ENCODE results near the gene SACM1L.
"Not testable (repeated sequence)": the region's sequence is repeated elsewhere in the genome, so short reads cannot be mapped to it uniquely, and the experiment has no call there.

SACM1L gene

GRCh38 chr3:45692866-45693265, 3.7 kb downstream of the SACM1L start:
- Histone ChIP-seq H3K4me1 (ENCODE audit: control insufficient read depth, insufficient read depth, low read length) (peaks cover 28% of the 10 kb centered on the region), H3K4me3 (ENCODE audit: low read depth, low read length) (no peak overlapping the region), H3K36me3 (ENCODE audit: control insufficient read depth, insufficient read depth, low read length) (peaks cover 30% of the 10 kb centered on the region), H3K9me3 (ENCODE audit: control insufficient read depth, insufficient read depth, low read length) (no peaks in the 10 kb centered on the region), H3K9ac (ENCODE audit: low read depth, low read length) (no peak overlapping the region), H3K27me3 (ENCODE audit: control insufficient read depth, insufficient read depth, low read length) (no peaks in the 10 kb centered on the region), H3K27ac (ENCODE audit: low read depth, low read length) (no peak overlapping the region)

GRCh38 chr3:45693941-45694521, 4.8 kb downstream of the SACM1L start:
- Histone ChIP-seq H3K27ac (ENCODE audit: low read depth, low read length) (no peak overlapping the region), H3K36me3 (ENCODE audit: control insufficient read depth, insufficient read depth, low read length) (peaks cover 30% of the 10 kb centered on the region), H3K9ac (ENCODE audit: low read depth, low read length) (no peak overlapping the region), H3K27me3 (ENCODE audit: control insufficient read depth, insufficient read depth, low read length) (no peaks in the 10 kb centered on the region), H3K4me3 (ENCODE audit: low read depth, low read length) (no peak overlapping the region), H3K4me1 (ENCODE audit: control insufficient read depth, insufficient read depth, low read length) (peaks cover 33% of the 10 kb centered on the region), H3K9me3 (ENCODE audit: control insufficient read depth, insufficient read depth, low read length) (no peaks in the 10 kb centered on the region)

GRCh38 chr3:45695166-45695565, 6.0 kb downstream of the SACM1L start:
- H3K27me3 ChIP-seq (ENCODE audit: control insufficient read depth, insufficient read depth, low read length); H3K4me3 ChIP-seq (ENCODE audit: low read depth, low read length); H3K27ac ChIP-seq (ENCODE audit: low read depth, low read length); H3K9me3 ChIP-seq (ENCODE audit: control insufficient read depth, insufficient read depth, low read length); H3K9ac ChIP-seq (ENCODE audit: low read depth, low read length): not testable (repeated sequence)
- Histone ChIP-seq H3K4me1 (ENCODE audit: control insufficient read depth, insufficient read depth, low read length) (peaks cover 40% of the 10 kb centered on the region), H3K36me3 (ENCODE audit: control insufficient read depth, insufficient read depth, low read length) (peaks cover 30% of the 10 kb centered on the region)

- no peaks in the 10 kb centered on the region for H3K9me3 ChIP-seq (ENCODE audit: control insufficient read depth, insufficient read depth, low read length)
- peaks cover 56% of the 10 kb centered on the region for H3K4me1 ChIP-seq (ENCODE audit: control insufficient read depth, insufficient read depth, low read length)
- H3K36me3 ChIP-seq (ENCODE audit: control insufficient read depth, insufficient read depth, low read length) = peaks cover 24% of the 10 kb centered on the region
- peak overlapping the region; percentile 62; the same call in 1 of the 2 replicates for H3K9ac ChIP-seq (ENCODE audit: low read depth, low read length)
- H3K27ac ChIP-seq (ENCODE audit: low read depth, low read length) = peak overlapping the region; percentile 91
- H3K27me3 ChIP-seq (ENCODE audit: control insufficient read depth, insufficient read depth, low read length) = no peaks in the 10 kb centered on the region
- 0 out of 2 replicates have a peak overlapping the region, but pooled peaks have one; percentile 51 for H3K4me3 ChIP-seq (ENCODE audit: low read depth, low read length)
Measured at GRCh38 chr3:45700570-45701073, 11.4 kb downstream of the SACM1L start.

- H3K27me3 ChIP-seq (ENCODE audit: control insufficient read depth, insufficient read depth, low read length) = no peaks in the 10 kb centered on the region
- peak overlapping the region; percentile 62 for H3K9ac ChIP-seq (ENCODE audit: low read depth, low read length)
- H3K4me3 ChIP-seq (ENCODE audit: low read depth, low read length) = peak overlapping the region; percentile 51
- peaks cover 56% of the 10 kb centered on the region for H3K4me1 ChIP-seq (ENCODE audit: control insufficient read depth, insufficient read depth, low read length)
- H3K36me3 ChIP-seq (ENCODE audit: control insufficient read depth, insufficient read depth, low read length) = peaks cover 31% of the 10 kb centered on the region
- H3K27ac ChIP-seq (ENCODE audit: low read depth, low read length) = peak overlapping the region; percentile 91
- no peaks in the 10 kb centered on the region for H3K9me3 ChIP-seq (ENCODE audit: control insufficient read depth, insufficient read depth, low read length)
Measured at GRCh38 chr3:45701172-45701867, 12.1 kb downstream of the SACM1L start.

- Histone ChIP-seq H3K4me1 (ENCODE audit: control insufficient read depth, insufficient read depth, low read length) (peaks cover 47% of the 10 kb centered on the region), H3K27me3 (ENCODE audit: control insufficient read depth, insufficient read depth, low read length) (no peaks in the 10 kb centered on the region), H3K9ac (ENCODE audit: low read depth, low read length) (no peak overlapping the region), H3K27ac (ENCODE audit: low read depth, low read length) (no peak overlapping the region), H3K9me3 (ENCODE audit: control insufficient read depth, insufficient read depth, low read length) (no peaks in the 10 kb centered on the region), H3K4me3 (ENCODE audit: low read depth, low read length) (no peak overlapping the region), H3K36me3 (ENCODE audit: control insufficient read depth, insufficient read depth, low read length) (peaks cover 60% of the 10 kb centered on the region)
Measured at GRCh38 chr3:45704301-45704943, 15.2 kb downstream of the SACM1L start.

- Histone ChIP-seq H3K4me3 (ENCODE audit: low read depth, low read length) (no peak overlapping the region), H3K4me1 (ENCODE audit: control insufficient read depth, insufficient read depth, low read length) (peaks cover 30% of the 10 kb centered on the region), H3K36me3 (ENCODE audit: control insufficient read depth, insufficient read depth, low read length) (peaks cover 77% of the 10 kb centered on the region), H3K9ac (ENCODE audit: low read depth, low read length) (no peak overlapping the region), H3K27me3 (ENCODE audit: control insufficient read depth, insufficient read depth, low read length) (no peaks in the 10 kb centered on the region), H3K27ac (ENCODE audit: low read depth, low read length) (no peak overlapping the region), H3K9me3 (ENCODE audit: control insufficient read depth, insufficient read depth, low read length) (no peaks in the 10 kb centered on the region)
Measured at GRCh38 chr3:45705839-45706808, 16.9 kb downstream of the SACM1L start.

- H3K36me3 ChIP-seq (ENCODE audit: control insufficient read depth, insufficient read depth, low read length) = peaks cover 96% of the 10 kb centered on the region
Measured at GRCh38 chr3:45711931-45712330, 22.7 kb downstream of the SACM1L start.

GRCh38 chr3:45712434-45713110, 23.4 kb downstream of the SACM1L start:
- Histone ChIP-seq H3K4me1 (ENCODE audit: control insufficient read depth, insufficient read depth, low read length) (no peaks in the 10 kb centered on the region), H3K27ac (ENCODE audit: low read depth, low read length) (no peak overlapping the region), H3K36me3 (ENCODE audit: control insufficient read depth, insufficient read depth, low read length) (peaks cover 96% of the 10 kb centered on the region), H3K9me3 (ENCODE audit: control insufficient read depth, insufficient read depth, low read length) (no peaks in the 10 kb centered on the region), H3K9ac (ENCODE audit: low read depth, low read length) (no peak overlapping the region), H3K4me3 (ENCODE audit: low read depth, low read length) (no peak overlapping the region), H3K27me3 (ENCODE audit: control insufficient read depth, insufficient read depth, low read length) (no peaks in the 10 kb centered on the region)

More at GRCh38 chr3:45711931-45712330, 22.7 kb downstream of the SACM1L start:
- no peaks in the 10 kb centered on the region for H3K9me3 ChIP-seq (ENCODE audit: control insufficient read depth, insufficient read depth, low read length)
- no peak overlapping the region for H3K27ac ChIP-seq (ENCODE audit: low read depth, low read length)
- H3K4me1 ChIP-seq (ENCODE audit: control insufficient read depth, insufficient read depth, low read length) = no peaks in the 10 kb centered on the region
- H3K4me3 ChIP-seq (ENCODE audit: low read depth, low read length) = no peak overlapping the region
- no peaks in the 10 kb centered on the region for H3K27me3 ChIP-seq (ENCODE audit: control insufficient read depth, insufficient read depth, low read length)
- H3K9ac ChIP-seq (ENCODE audit: low read depth, low read length) = no peak overlapping the region

- Histone ChIP-seq H3K27ac (ENCODE audit: low read depth, low read length) (no peak overlapping the region), H3K4me1 (ENCODE audit: control insufficient read depth, insufficient read depth, low read length) (no peaks in the 10 kb centered on the region), H3K9ac (ENCODE audit: low read depth, low read length) (no peak overlapping the region), H3K9me3 (ENCODE audit: control insufficient read depth, insufficient read depth, low read length) (no peaks in the 10 kb centered on the region), H3K36me3 (ENCODE audit: control insufficient read depth, insufficient read depth, low read length) (peaks cover 96% of the 10 kb centered on the region), H3K4me3 (ENCODE audit: low read depth, low read length) (no peak overlapping the region), H3K27me3 (ENCODE audit: control insufficient read depth, insufficient read depth, low read length) (no peaks in the 10 kb centered on the region)
Measured at GRCh38 chr3:45715945-45716344, 26.7 kb downstream of the SACM1L start.
